Measurements from ENCODE around the gene EPB41L2.
"Not testable (repeated sequence)": the region's sequence is repeated elsewhere in the genome, so short reads cannot be mapped to it uniquely, and the experiment has no call there.

DNA sequence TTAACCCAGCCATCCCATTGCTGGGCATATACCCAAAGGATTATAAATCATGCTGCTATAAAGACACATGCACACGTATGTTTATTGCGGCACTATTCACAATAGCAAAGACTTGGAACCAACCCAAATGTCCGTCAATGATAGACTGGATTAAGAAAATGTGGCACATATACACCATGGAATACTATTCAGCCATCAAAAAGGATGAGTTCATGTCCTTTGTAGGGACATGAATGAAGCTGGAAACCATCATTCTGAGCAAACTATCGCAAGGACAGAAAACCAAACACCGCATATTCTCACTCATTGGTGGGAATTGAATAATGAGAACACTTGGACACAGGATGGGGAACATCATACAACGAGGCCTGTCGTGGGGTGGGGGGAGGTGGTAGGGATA is 28.9 kb upstream of the EPB41L2 start:
- TF ChIP-seq CTCF (IDR thresholded peaks at IDR 0.05; ENCODE audit: poor library complexity); EZH2phosphoT487 (IDR thresholded peaks at IDR 0.05; ENCODE audit: low read depth, severe bottlenecking, unreplicated experiment); EZH2 (IDR thresholded peaks at IDR 0.05; ENCODE audit: borderline replicate concordance): not testable (repeated sequence)
